Tibial artery (tissue), 4 donors: ENCODE data around the gene HNF4A.

Experiments used
- DNase-seq, 2 donors: peaks; one replicate each; pipeline ENCODE4 v3.0.0-alpha.2; 2019
- H3K27ac ChIP-seq, 2 donors: fragments of 200-600 bp; sonication (generic) in 1 of 2; 1 replicate in 1 of 2; 2 replicates in 1 of 2; pipeline ENCODE4 v1.5.1; 2018 to 2019; ENCODE audit warnings: mild to moderate bottlenecking in 1 of 2
- H3K27me3 ChIP-seq, 2 donors: fragments of 200-600 bp; sonication (generic) in 1 of 2; one replicate each; pipeline versions ENCODE4 v1.5.1 to v1.6.0; 2016 to 2019
- H3K36me3 ChIP-seq, 3 donors: fragments of 200-600 bp; sonication (generic) in 2 of 3; one replicate each; pipeline ENCODE4 v1.5.1; 2016 to 2019; ENCODE audit warnings: mild to moderate bottlenecking in 2 of 3
- H3K4me1 ChIP-seq, 4 donors: fragments of 200-600 bp; sonication (generic) in 2 of 4; 1 replicate in 3 of 4; 2 replicates in 1 of 4; pipeline ENCODE4 v1.5.1; 2016 to 2019
- H3K4me3 ChIP-seq, 2 donors: fragments of 200-600 bp; sonication (generic) in 1 of 2; 1 replicate in 1 of 2; 2 replicates in 1 of 2; pipeline ENCODE4 v1.5.1; 2018 to 2019; ENCODE audit warnings: mild to moderate bottlenecking in 2 of 2
- H3K9me3 ChIP-seq, 3 donors: fragments of 200-600 bp; sonication (generic) in 1 of 3; one replicate each; pipeline ENCODE4 v1.5.1; 2016 to 2019
- CTCF ChIP-seq, 2 experiments: fragments of 200-600 bp in 1 of 2; fragments of 450-650 bp in 1 of 2; IDR thresholded peaks; one replicate each; pipeline ENCODE4 v1.5.1; 2017 to 2019; ENCODE audit warnings: antibody characterized with exemption in 2 of 2, mild to moderate bottlenecking in 1 of 2, moderate library complexity in 1 of 2
- intact Hi-C: fragments of 100-400 bp; cut with DNase I; formaldehyde crosslinking; loops from one replicate; pipeline ENCODE4 v1.15.0; 2023; ENCODE audit warnings: low total_unique reads

HNF4A gene

GRCh38 chr20:44431118-44431501 lies 75.6 kb downstream of the HNF4A start:
- no peak for DNase-seq
- no peaks in the 10 kb centered on the region for H3K4me1 ChIP-seq

GRCh38 chr20:44431502-44432234 lies 76.2 kb downstream of the HNF4A start:
- Histone ChIP-seq H3K36me3 (no peaks in the 10 kb centered on the region), H3K27me3 (peaks cover 0 to 33% of the 10 kb centered on the region in 2 donors), H3K27ac (no peak overlapping the region), H3K4me1 (no peaks in the 10 kb centered on the region), H3K9me3 (no peaks in the 10 kb centered on the region), H3K4me3 (no peak overlapping the region)
- TF ChIP-seq CTCF (IDR thresholded peaks at IDR 0.05), result no peak
- no peak for DNase-seq
- intact Hi-C loops, result no loop called here

More at GRCh38 chr20:44431118-44431501, 75.6 kb downstream of the HNF4A start:
- intact Hi-C loops, result no loop called here
- H3K9me3 ChIP-seq, result no peaks in the 10 kb centered on the region
- peaks cover 0 to 33% of the 10 kb centered on the region in 2 donors for H3K27me3 ChIP-seq
- no peak for TF ChIP-seq CTCF (IDR thresholded peaks at IDR 0.05)
- H3K27ac ChIP-seq, result no peak overlapping the region
- no peak overlapping the region for H3K4me3 ChIP-seq
- no peaks in the 10 kb centered on the region for H3K36me3 ChIP-seq

GRCh38 chr20:44432618-44433577 lies 77.4 kb downstream of the HNF4A start:
- intact Hi-C loops, result no loop called here
- H3K9me3 ChIP-seq, result no peaks in the 10 kb centered on the region
- H3K4me1 ChIP-seq, result no peaks in the 10 kb centered on the region
- H3K27me3 ChIP-seq, result peaks cover 0 to 33% of the 10 kb centered on the region in 2 donors
- no peak overlapping the region for H3K27ac ChIP-seq
- no peaks in the 10 kb centered on the region for H3K36me3 ChIP-seq
- no peak for DNase-seq
- no peak for TF ChIP-seq CTCF (IDR thresholded peaks at IDR 0.05)
- H3K4me3 ChIP-seq, result no peak overlapping the region

GRCh38 chr20:44433751-44434538 lies 78.4 kb downstream of the HNF4A start:
- DNase-seq, result no peak
- H3K9me3 ChIP-seq, result no peaks in the 10 kb centered on the region
- no peaks in the 10 kb centered on the region for H3K36me3 ChIP-seq
- no peak for TF ChIP-seq CTCF (IDR thresholded peaks at IDR 0.05)
- peaks cover 0 to 33% of the 10 kb centered on the region in 2 donors for H3K27me3 ChIP-seq
- intact Hi-C loops, result no loop called here
- no peak overlapping the region for H3K4me3 ChIP-seq
- H3K27ac ChIP-seq, result no peak overlapping the region
- no peaks in the 10 kb centered on the region for H3K4me1 ChIP-seq

GRCh38 chr20:44435630-44436335 lies 80.3 kb downstream of the HNF4A start:
- no peak for TF ChIP-seq CTCF (IDR thresholded peaks at IDR 0.05)
- no peak overlapping the region for H3K4me3 ChIP-seq

More at GRCh38 chr20:44435630-44436335, 80.3 kb downstream of the HNF4A start:
- H3K27ac ChIP-seq, result no peak overlapping the region
- peaks cover 0 to 34% of the 10 kb centered on the region in 2 donors for H3K27me3 ChIP-seq
- intact Hi-C loops, result no loop called here
- H3K9me3 ChIP-seq, result no peaks in the 10 kb centered on the region
- H3K36me3 ChIP-seq, result no peaks in the 10 kb centered on the region
- no peak for DNase-seq
- no peaks in the 10 kb centered on the region for H3K4me1 ChIP-seq
